Measurements from ENCODE around the gene NXF2B. TPM values are rescaled to one million over a fixed set of nuclear protein-coding genes. Genes with fewer than 3 reads are reported as not detected.

Gene NXF2B
- total RNA-seq, 1 experiment from 2014 or later = not detected

DNA sequence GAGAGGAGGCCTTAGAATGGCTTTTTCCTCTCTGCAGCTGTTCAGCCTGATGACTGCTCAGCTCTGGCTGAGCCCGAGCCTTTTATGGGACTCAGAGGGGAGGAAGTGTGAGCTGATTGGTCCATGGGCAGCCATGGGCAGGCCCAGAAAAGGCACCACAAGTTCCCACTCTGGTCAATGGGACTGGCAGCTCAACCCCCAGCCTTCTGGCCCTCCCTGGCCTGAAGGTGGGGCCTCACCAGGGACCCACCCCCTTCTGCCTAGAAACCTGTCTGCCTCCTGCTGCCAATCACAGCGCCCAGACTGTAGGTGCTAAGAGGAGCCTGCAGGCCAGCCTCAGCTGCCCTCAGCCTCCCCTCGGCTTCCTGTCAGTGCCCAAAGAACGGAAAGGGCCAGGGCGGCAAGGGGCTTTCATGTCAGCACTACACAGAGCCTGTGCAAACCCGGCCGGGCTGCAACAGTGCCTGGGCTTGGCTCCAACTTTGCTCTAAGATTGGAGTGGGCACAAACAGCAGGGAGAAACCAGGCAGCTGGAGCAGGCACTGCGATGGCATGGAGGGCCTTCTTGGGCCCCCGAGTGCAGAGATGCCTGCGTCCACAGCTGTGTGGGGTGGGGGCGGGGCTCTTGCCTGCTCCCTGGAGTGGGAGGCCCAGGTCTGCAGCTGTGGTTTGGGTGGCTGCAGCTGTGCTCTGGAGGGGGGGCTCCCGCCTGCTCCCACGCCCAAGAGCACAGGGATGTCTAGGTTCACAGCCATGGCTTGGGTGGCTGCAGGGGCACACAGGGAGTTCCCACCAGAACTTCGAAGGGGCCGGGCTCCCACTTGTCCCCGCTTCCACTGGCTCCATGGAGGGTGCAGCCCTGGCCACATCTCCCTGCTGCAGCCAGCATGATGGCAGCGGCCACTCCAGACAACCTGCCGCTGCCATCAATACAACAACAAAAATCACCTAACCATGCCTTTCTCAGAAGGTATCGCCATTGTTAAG lies 100.2 kb downstream of the NXF2B start:
- no peaks in the 10 kb centered on the region for H3K79me2 ChIP-seq (ENCODE audit: insufficient read depth, low read length)
- H3K9me2 ChIP-seq (ENCODE audit: insufficient read depth) = no peaks in the 10 kb centered on the region
- no peak overlapping the region for H3K27ac ChIP-seq (ENCODE audit: low read depth, low read length)
- H3K4me2 ChIP-seq (ENCODE audit: low read length) = no peak overlapping the region
- RAD21 ChIA-PET (ENCODE audit: low non-redundant PET in 1 of 2, low total read pairs in 2 of 2, uncharacterized antibody in 2 of 2, unreplicated experiment in 2 of 2) = no interaction called here
- CTCF ChIA-PET = no interaction called here
- intact Hi-C loops (cut with micrococcal nuclease) = no loop called here
- H3K9me3 ChIP-seq (ENCODE audit: control insufficient read depth in 1 of 2, insufficient read depth in 1 of 2, low read depth in 1 of 2, low read length in 2 of 2) = no peaks in the 10 kb centered on the region
- BruUV-seq (replicated peaks) = no TSS peak
- no peak overlapping the region for H2AFZ ChIP-seq (ENCODE audit: low read depth, low read length, poor library complexity, severe bottlenecking)
- DNase-seq (ENCODE audit: low read depth, low spot score) (no peak), ATAC-seq (peak; percentile 75)
- no peaks in the 10 kb centered on the region for H3K4me1 ChIP-seq (ENCODE audit: control insufficient read depth in 1 of 2, insufficient read depth in 2 of 2, low read length in 2 of 2)
- TF ChIP-seq, protein P1, sequence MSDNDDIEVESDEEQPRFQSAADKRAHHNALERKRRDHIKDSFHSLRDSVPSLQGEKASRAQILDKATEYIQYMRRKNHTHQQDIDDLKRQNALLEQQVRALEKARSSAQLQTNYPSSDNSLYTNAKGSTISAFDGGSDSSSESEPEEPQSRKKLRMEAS (IDR thresholded peaks at IDR 0.05) = no peak
- no peak for TF ChIP-seq TCF7L2 (IDR thresholded peaks at IDR 0.05; ENCODE audit: borderline replicate concordance, extremely low read depth, insufficient read depth, insufficient read length)
- no peak for TF ChIP-seq CEBPB (IDR thresholded peaks at IDR 0.05; ENCODE audit: low read depth)
- no peak for TF ChIP-seq CBX3 (IDR thresholded peaks at IDR 0.05; ENCODE audit: low read depth)
- TF ChIP-seq JUND (IDR thresholded peaks at IDR 0.05) = no peak
- TF ChIP-seq ELF1 (IDR thresholded peaks at IDR 0.05; ENCODE audit: borderline replicate concordance, low read depth) = no peak
- TF ChIP-seq ZNF274 (IDR thresholded peaks at IDR 0.05; ENCODE audit: low read depth, low read length) = no peak
- no peak for TF ChIP-seq YY1 (IDR thresholded peaks at IDR 0.05; ENCODE audit: extremely low read depth, insufficient replicate concordance, low read depth, low read length)
- TF ChIP-seq POLR2A (IDR thresholded peaks at IDR 0.05; ENCODE audit: borderline replicate concordance, extremely low read depth, insufficient read depth, insufficient read length) = no peak
- no peak for TF ChIP-seq EZH2 (IDR thresholded peaks at IDR 0.05)
- TF ChIP-seq ATF3 (IDR thresholded peaks at IDR 0.05) = no peak
- TF ChIP-seq ZFX (IDR thresholded peaks at IDR 0.05) = no peak
- no peak for TF ChIP-seq SP1 (IDR thresholded peaks at IDR 0.05; ENCODE audit: low read depth)
- no peak for TF ChIP-seq SRF (IDR thresholded peaks at IDR 0.05; ENCODE audit: low read depth)
- no peak for TF ChIP-seq EZH2phosphoT487 (IDR thresholded peaks at IDR 0.05; ENCODE audit: borderline replicate concordance)
- H3K36me3 ChIP-seq (ENCODE audit: control insufficient read depth in 1 of 2, insufficient read depth in 2 of 2, low read length in 2 of 2) = no peaks in the 10 kb centered on the region
- no peaks in the 10 kb centered on the region for H4K20me1 ChIP-seq (ENCODE audit: insufficient read depth)
- POLR2A ChIA-PET = no interaction called here
- H3K9ac ChIP-seq (ENCODE audit: low read length) = no peak overlapping the region
- H3K27me3 ChIP-seq (ENCODE audit: insufficient read depth, low read length) = no peaks in the 10 kb centered on the region; the same call in 1 of the 2 replicates
- H3K4me3 ChIP-seq (replicated peaks in 1 of 2; ENCODE audit: low read depth in 1 of 2, low read length in 2 of 2) = no peak overlapping the region
